IPS-20b (cell line): ENCODE measurements around the gene PRRT2.

Source experiments
- H3K27ac ChIP-seq: one replicate; pipeline ENCODE4 v1.5.1; 2013; ENCODE audit warnings: low read length
- H3K27me3 ChIP-seq: 2 replicates; pipeline ENCODE4 v1.6.1; 2013; ENCODE audit warnings: mild to moderate bottlenecking, low read length, inconsistent platforms; ENCODE audit not compliant: insufficient read depth
- H3K36me3 ChIP-seq: 2 replicates; pipeline ENCODE4 v1.6.1; 2013; ENCODE audit warnings: low read depth, mild to moderate bottlenecking, inconsistent platforms, low read length, moderate library complexity; ENCODE audit not compliant: insufficient read depth
- H3K4me1 ChIP-seq: 2 replicates; pipeline ENCODE4 v1.6.1; 2013; ENCODE audit warnings: mild to moderate bottlenecking, control low read depth, inconsistent platforms, low read length, moderate library complexity; ENCODE audit not compliant: insufficient read depth
- H3K4me3 ChIP-seq: 2 replicates; pipeline ENCODE4 v1.5.1; 2013; ENCODE audit warnings: mild to moderate bottlenecking, low read length, inconsistent platforms
- H3K9ac ChIP-seq: 2 replicates; pipeline ENCODE4 v1.6.1; 2013; ENCODE audit warnings: low read depth, mild to moderate bottlenecking, inconsistent platforms, low read length, moderate library complexity
- H3K9me3 ChIP-seq: 2 replicates; pipeline ENCODE4 v1.6.1; 2013; ENCODE audit warnings: mild to moderate bottlenecking, low read depth, low read length, inconsistent platforms; ENCODE audit not compliant: insufficient read depth

Gene PRRT2

GRCh38 chr16:29808219-29808900 is 3.6 kb upstream of the PRRT2 start:
- peaks cover 24% of the 10 kb centered on the region for H3K4me1 ChIP-seq
- H3K9me3 ChIP-seq: no peaks in the 10 kb centered on the region
- no peaks in the 10 kb centered on the region for H3K27me3 ChIP-seq
- no peak overlapping the region for H3K27ac ChIP-seq
- H3K9ac ChIP-seq: peak overlapping the region; percentile 94
- peaks cover 43% of the 10 kb centered on the region for H3K36me3 ChIP-seq
- H3K4me3 ChIP-seq: peak overlapping the region; percentile 96

- H3K27me3 ChIP-seq: no peaks in the 10 kb centered on the region
- H3K9ac ChIP-seq: peak overlapping the region; percentile 94; the same call in 1 of the 2 replicates
- peaks cover 35% of the 10 kb centered on the region for H3K36me3 ChIP-seq
- no peaks in the 10 kb centered on the region for H3K9me3 ChIP-seq
- H3K4me1 ChIP-seq: peaks cover 21% of the 10 kb centered on the region
- peak overlapping the region; percentile 96; the same call in 1 of the 2 replicates for H3K4me3 ChIP-seq
- no peak overlapping the region for H3K27ac ChIP-seq
Measured at GRCh38 chr16:29809031-29809747, 2.8 kb upstream of the PRRT2 start.

- Histone ChIP-seq H3K4me1 (peaks cover 17% of the 10 kb centered on the region), H3K27me3 (no peaks in the 10 kb centered on the region), H3K9ac (peak overlapping the region; percentile 68; the same call in 1 of the 2 replicates), H3K4me3 (peak overlapping the region; percentile 98), H3K9me3 (no peaks in the 10 kb centered on the region), H3K36me3 (peaks cover 31% of the 10 kb centered on the region), H3K27ac (peak overlapping the region; percentile 12)
Measured at GRCh38 chr16:29809850-29810698, 1.9 kb upstream of the PRRT2 start.

GRCh38 chr16:29810699-29811169 is 1.3 kb upstream of the PRRT2 start:
- peaks cover 31% of the 10 kb centered on the region for H3K36me3 ChIP-seq
- no peaks in the 10 kb centered on the region for H3K27me3 ChIP-seq
- no peaks in the 10 kb centered on the region for H3K9me3 ChIP-seq
- peak overlapping the region; percentile 98 for H3K4me3 ChIP-seq
- H3K27ac ChIP-seq: peak overlapping the region; percentile 12
- H3K9ac ChIP-seq: peak overlapping the region; percentile 68; the same call in 1 of the 2 replicates
- H3K4me1 ChIP-seq: peaks cover 17% of the 10 kb centered on the region

- Histone ChIP-seq H3K4me1 (peaks cover 17% of the 10 kb centered on the region), H3K36me3 (peaks cover 31% of the 10 kb centered on the region), H3K27me3 (no peaks in the 10 kb centered on the region), H3K9ac (peak overlapping the region; percentile 82; the same call in 1 of the 2 replicates), H3K4me3 (peak overlapping the region; percentile 98), H3K27ac (peak overlapping the region; percentile 23), H3K9me3 (no peaks in the 10 kb centered on the region)
Measured at GRCh38 chr16:29811170-29811895, 660 bp upstream of the PRRT2 start.

- Histone ChIP-seq H3K27me3 (no peaks in the 10 kb centered on the region), H3K9me3 (no peaks in the 10 kb centered on the region), H3K4me1 (peaks cover 17% of the 10 kb centered on the region), H3K27ac (no peak overlapping the region), H3K4me3 (peak overlapping the region; percentile 98), H3K36me3 (peaks cover 27% of the 10 kb centered on the region), H3K9ac (peak overlapping the region; percentile 95; the same call in 1 of the 2 replicates)
Measured at GRCh38 chr16:29812754-29813643, 1.0 kb downstream of the PRRT2 start.

GRCh38 chr16:29813644-29814562 is 1.9 kb downstream of the PRRT2 start:
- Histone ChIP-seq H3K27me3 (no peaks in the 10 kb centered on the region), H3K36me3 (peaks cover 27% of the 10 kb centered on the region), H3K27ac (peak overlapping the region; percentile 32), H3K4me1 (peaks cover 13% of the 10 kb centered on the region), H3K9me3 (no peaks in the 10 kb centered on the region), H3K4me3 (peak overlapping the region; percentile 98; the same call in 1 of the 2 replicates), H3K9ac (peak overlapping the region; percentile 95; the same call in 1 of the 2 replicates)

GRCh38 chr16:29814592-29814991 is 2.6 kb downstream of the PRRT2 start:
- Histone ChIP-seq H3K27ac (peak overlapping the region; percentile 32), H3K4me3 (peak overlapping the region; percentile 98; the same call in 1 of the 2 replicates), H3K9ac (peak overlapping the region; percentile 95; the same call in 1 of the 2 replicates), H3K4me1 (peaks cover 11% of the 10 kb centered on the region; the same call in 1 of the 2 replicates), H3K9me3 (no peaks in the 10 kb centered on the region), H3K27me3 (no peaks in the 10 kb centered on the region), H3K36me3 (peaks cover 28% of the 10 kb centered on the region)

- H3K27ac ChIP-seq: no peak overlapping the region
- peaks cover 28% of the 10 kb centered on the region for H3K36me3 ChIP-seq
- no peaks in the 10 kb centered on the region for H3K9me3 ChIP-seq
- peak overlapping the region; percentile 98 for H3K4me3 ChIP-seq
- peak overlapping the region; percentile 95; the same call in 1 of the 2 replicates for H3K9ac ChIP-seq
- no peaks in the 10 kb centered on the region for H3K27me3 ChIP-seq
- H3K4me1 ChIP-seq: peaks cover 10% of the 10 kb centered on the region; the same call in 1 of the 2 replicates
Measured at GRCh38 chr16:29815032-29815721, 3.2 kb downstream of the PRRT2 start.
